Right atrium auricular region (tissue), 2 donors: ENCODE measurements around the gene PITX2. TPM values are rescaled to one million over a fixed set of nuclear protein-coding genes. Genes with fewer than 3 reads are reported as not detected.
A peak's percentile ranks its signal among the peaks of the same experiment; 100 is the strongest.

Source experiments
- DNase-seq: peaks from one replicate; pipeline ENCODE4 v3.0.0-alpha.2; 2019; ENCODE audit warnings: low spot score
- H3K27ac ChIP-seq, 2 donors: fragments of 200-600 bp; sonication (generic); 1 replicate in 1 of 2; 2 replicates in 1 of 2; pipeline ENCODE4 v1.5.1; 2016 to 2019
- H3K27me3 ChIP-seq, 2 donors: fragments of 200-600 bp; sonication (generic); one replicate each; pipeline versions ENCODE4 v1.5.1 to v1.6.0; 2017 to 2019
- H3K36me3 ChIP-seq: fragments of 200-600 bp; sonication (generic); one replicate; pipeline ENCODE4 v1.5.1; 2016
- H3K4me1 ChIP-seq, 2 donors: fragments of 200-600 bp; sonication (generic); one replicate each; pipeline versions ENCODE4 v1.5.1 to v1.6.0; 2017 to 2019
- H3K4me3 ChIP-seq, 2 donors: fragments of 200-600 bp; sonication (generic); 1 replicate in 1 of 2; 2 replicates in 1 of 2; pipeline ENCODE4 v1.5.1; 2017 to 2019; ENCODE audit warnings: mild to moderate bottlenecking in 1 of 2, moderate library complexity in 1 of 2
- H3K9me3 ChIP-seq, 2 donors: fragments of 200-600 bp; sonication (generic); one replicate each; pipeline ENCODE4 v1.5.1; 2019
- total RNA-seq, 2 donors: library from RNA; depleted of rRNA; stranded (reverse); fragments of >200 nt; gene quantifications; one replicate each; pipeline ENCODE4 v1.1.0, GENCODE V29; 2016
- TF ChIP-seq, protein P1 (sequence below), 2 donors: fragments of 200-600 bp; sonication (generic); IDR thresholded peaks; one replicate each; pipeline ENCODE4 v1.5.1; 2019; ENCODE audit warnings: antibody characterized with exemption in 2 of 2

PITX2 gene
- total RNA-seq, 2 donors from 2014 or later, result 0.24 to 25.4 TPM

DNA sequence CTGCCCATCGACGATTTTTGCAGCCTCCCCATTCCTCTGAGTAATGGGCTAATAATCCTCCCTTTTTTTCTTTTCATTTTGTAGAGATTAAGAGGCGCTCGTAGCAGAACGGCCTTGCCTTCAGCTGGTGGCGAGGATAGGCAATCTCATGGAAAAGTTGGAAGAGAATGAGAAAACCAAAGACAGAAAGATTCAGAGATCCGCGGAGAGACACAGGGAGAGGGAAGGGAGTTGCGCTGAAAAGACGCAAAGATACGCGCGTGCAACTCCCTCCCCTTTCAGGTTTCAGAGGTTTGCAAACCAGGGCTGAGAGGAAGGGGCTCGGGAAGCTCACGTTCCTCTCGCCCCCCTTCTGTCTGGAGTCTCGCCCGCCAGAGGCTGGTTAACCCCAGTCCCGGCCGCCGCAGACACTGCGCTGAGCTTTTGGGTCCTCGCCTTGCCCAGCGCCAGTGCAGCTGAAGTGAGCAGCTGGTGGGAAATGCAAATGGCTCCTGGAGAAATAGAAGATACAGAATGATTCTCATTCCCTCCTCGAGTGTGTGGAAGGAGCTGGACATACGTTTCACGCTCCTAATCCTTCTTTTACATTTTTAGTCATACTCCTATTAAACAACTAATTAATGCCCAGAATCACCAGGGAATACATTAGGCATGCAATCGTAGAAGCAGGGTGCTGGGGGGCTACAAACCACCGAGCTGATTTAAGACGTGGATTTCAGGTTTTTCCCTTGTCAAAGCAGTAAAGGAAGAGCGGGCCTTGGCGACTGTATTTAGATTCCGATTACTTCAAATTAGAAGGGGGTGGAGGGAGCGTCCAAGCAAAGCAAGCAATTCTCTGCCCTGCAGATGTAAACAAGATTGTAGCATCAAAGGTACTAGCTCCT lies 16.6 kb upstream of the PITX2 start:
- H3K27me3 ChIP-seq, result peaks cover 52 to 57% of the 10 kb centered on the region in 2 donors

GRCh38 chr4:110638089-110638746 lies 15.3 kb upstream of the PITX2 start:
- Histone ChIP-seq H3K4me3 (no peak overlapping the region), H3K27me3 (peaks cover 63 to 68% of the 10 kb centered on the region in 2 donors), H3K27ac (no peak overlapping the region), H3K9me3 (peaks cover 0 to 6% of the 10 kb centered on the region in 2 donors), H3K36me3 (no peaks in the 10 kb centered on the region), H3K4me1 (peaks cover 0 to 16% of the 10 kb centered on the region in 2 donors)
- TF ChIP-seq, protein P1, sequence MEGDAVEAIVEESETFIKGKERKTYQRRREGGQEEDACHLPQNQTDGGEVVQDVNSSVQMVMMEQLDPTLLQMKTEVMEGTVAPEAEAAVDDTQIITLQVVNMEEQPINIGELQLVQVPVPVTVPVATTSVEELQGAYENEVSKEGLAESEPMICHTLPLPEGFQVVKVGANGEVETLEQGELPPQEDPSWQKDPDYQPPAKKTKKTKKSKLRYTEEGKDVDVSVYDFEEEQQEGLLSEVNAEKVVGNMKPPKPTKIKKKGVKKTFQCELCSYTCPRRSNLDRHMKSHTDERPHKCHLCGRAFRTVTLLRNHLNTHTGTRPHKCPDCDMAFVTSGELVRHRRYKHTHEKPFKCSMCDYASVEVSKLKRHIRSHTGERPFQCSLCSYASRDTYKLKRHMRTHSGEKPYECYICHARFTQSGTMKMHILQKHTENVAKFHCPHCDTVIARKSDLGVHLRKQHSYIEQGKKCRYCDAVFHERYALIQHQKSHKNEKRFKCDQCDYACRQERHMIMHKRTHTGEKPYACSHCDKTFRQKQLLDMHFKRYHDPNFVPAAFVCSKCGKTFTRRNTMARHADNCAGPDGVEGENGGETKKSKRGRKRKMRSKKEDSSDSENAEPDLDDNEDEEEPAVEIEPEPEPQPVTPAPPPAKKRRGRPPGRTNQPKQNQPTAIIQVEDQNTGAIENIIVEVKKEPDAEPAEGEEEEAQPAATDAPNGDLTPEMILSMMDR (IDR thresholded peaks at IDR 0.05), result no peak
- DNase-seq, result no peak

More for the DNA sequence above, 16.6 kb upstream of the PITX2 start:
- H3K9me3 ChIP-seq, result peaks cover 0 to 6% of the 10 kb centered on the region in 2 donors
- TF ChIP-seq, protein P1 (IDR thresholded peaks at IDR 0.05), result no peak
- peaks cover 0 to 16% of the 10 kb centered on the region in 2 donors for H3K4me1 ChIP-seq
- H3K27ac ChIP-seq, result no peak overlapping the region
- no peak overlapping the region for H3K4me3 ChIP-seq
- no peak for DNase-seq
- no peaks in the 10 kb centered on the region for H3K36me3 ChIP-seq

GRCh38 chr4:110637408-110638088 lies 14.7 kb upstream of the PITX2 start:
- Histone ChIP-seq H3K4me1 (peaks cover 0 to 18% of the 10 kb centered on the region in 2 donors), H3K36me3 (no peaks in the 10 kb centered on the region), H3K27me3 (peaks cover 69 to 75% of the 10 kb centered on the region in 2 donors), H3K4me3 (peak overlapping the region; percentile 15 to 42), H3K27ac (no peak overlapping the region), H3K9me3 (peaks cover 0 to 6% of the 10 kb centered on the region in 2 donors)
- TF ChIP-seq, protein P1 (IDR thresholded peaks at IDR 0.05), result no peak
- no peak for DNase-seq

DNA sequence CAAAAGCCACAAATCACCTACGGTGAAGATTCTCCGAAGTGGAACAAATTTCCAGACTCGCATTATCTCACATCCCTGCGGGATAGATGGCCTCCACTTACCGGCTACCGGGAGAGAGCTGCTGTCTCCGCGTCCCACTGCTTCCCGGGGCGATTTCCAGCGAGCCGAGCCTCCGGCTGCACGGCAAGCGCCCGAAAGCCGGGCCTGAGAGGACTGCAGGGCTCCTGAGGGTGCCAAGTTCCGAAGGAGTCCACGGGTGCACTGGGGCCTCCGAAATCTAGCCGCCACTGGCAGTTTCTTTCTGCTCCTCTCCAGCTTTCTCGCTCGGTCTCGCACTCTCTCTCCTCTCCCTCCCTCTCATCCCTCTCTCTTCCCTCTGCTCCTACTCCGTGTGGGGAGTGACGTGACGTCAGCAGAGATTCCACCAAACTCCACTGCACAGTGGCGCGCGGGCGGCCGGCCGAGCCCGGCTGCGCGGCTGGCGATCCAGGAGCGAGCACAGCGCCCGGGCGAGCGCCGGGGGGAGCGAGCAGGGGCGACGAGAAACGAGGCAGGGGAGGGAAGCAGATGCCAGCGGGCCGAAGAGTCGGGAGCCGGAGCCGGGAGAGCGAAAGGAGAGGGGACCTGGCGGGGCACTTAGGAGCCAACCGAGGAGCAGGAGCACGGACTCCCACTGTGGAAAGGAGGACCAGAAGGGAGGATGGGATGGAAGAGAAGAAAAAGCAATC lies 14.0 kb upstream of the PITX2 start:
- Histone ChIP-seq H3K4me1 (peaks cover 0 to 25% of the 10 kb centered on the region in 2 donors), H3K4me3 (peak overlapping the region; percentile 15 to 42), H3K27me3 (peaks cover 72 to 81% of the 10 kb centered on the region in 2 donors), H3K9me3 (peaks cover 0 to 6% of the 10 kb centered on the region in 2 donors), H3K27ac (no peak overlapping the region), H3K36me3 (no peaks in the 10 kb centered on the region)
- TF ChIP-seq, protein P1 (IDR thresholded peaks at IDR 0.05), result no peak
- no peak for DNase-seq

DNA sequence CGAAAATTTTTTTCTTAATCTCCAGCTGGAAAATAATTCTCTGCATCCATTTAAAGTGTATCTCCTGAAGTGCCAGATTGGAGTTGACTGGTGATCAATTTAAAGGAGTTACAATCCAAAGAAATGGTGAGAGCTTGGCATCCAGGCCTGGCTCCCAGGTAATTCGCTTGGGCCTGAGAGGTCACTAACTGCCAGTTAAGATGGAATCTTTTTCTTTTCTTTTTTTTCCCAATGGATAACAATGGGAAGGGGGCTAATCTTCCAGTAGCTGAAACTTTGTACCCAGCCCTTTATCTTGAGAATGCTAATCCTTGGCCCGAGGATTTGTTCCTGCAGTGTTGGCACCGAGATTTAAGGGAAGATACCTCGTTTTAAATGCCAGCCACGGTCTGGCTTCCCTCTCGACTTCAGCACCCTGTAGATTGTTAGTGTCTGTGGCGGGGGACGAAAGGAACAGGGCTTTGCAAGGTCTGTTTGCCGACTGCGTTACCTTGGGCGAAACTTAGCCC lies 13.3 kb upstream of the PITX2 start:
- Histone ChIP-seq H3K27ac (no peak overlapping the region), H3K4me1 (peaks cover 0 to 31% of the 10 kb centered on the region in 2 donors)
- TF ChIP-seq, protein P1 (IDR thresholded peaks at IDR 0.05), result no peak

More for the DNA sequence above, 13.3 kb upstream of the PITX2 start:
- Histone ChIP-seq H3K9me3 (peaks cover 0 to 6% of the 10 kb centered on the region in 2 donors), H3K36me3 (no peaks in the 10 kb centered on the region), H3K27me3 (peaks cover 67 to 82% of the 10 kb centered on the region in 2 donors), H3K4me3 (peak overlapping the region in 1 of 2 donors; percentile 42)
- DNase-seq, result no peak
